BLaER1 treated with 17β-estradiol and CSF1 and Interleukin-3, amounts not matched to agents 10 nM and 100 nM (cell line): ENCODE data around the gene HSD11B1L.
"Not testable (repeated sequence)": the region's sequence is repeated elsewhere in the genome, so short reads cannot be mapped to it uniquely, and the experiment has no call there.

Experiments used
- H3K27ac ChIP-seq, 11 experiments: shearing (Covaris generic); formaldehyde crosslinking; 2 replicates each; pipeline ENCODE4 v1.8.1; 2022
- H3K27me3 ChIP-seq, 11 experiments: shearing (Covaris generic); formaldehyde crosslinking; 2 replicates each; pipeline ENCODE4 v1.8.1; 2022
- H3K36me3 ChIP-seq, 11 experiments: shearing (Covaris generic); formaldehyde crosslinking; 2 replicates each; pipeline ENCODE4 v1.8.1; 2022
- H3K4me1 ChIP-seq, 10 experiments: shearing (Covaris generic); formaldehyde crosslinking; 2 replicates each; pipeline ENCODE4 v1.8.1; 2022
- H3K4me2 ChIP-seq, 11 experiments: shearing (Covaris generic); formaldehyde crosslinking; 2 replicates each; pipeline ENCODE4 v1.8.1; 2022
- H3K4me3 ChIP-seq, 10 experiments: shearing (Covaris generic); formaldehyde crosslinking; 2 replicates each; pipeline ENCODE4 v1.8.1; 2022
- H3K9ac ChIP-seq, 11 experiments: shearing (Covaris generic); formaldehyde crosslinking; 2 replicates each; pipeline ENCODE4 v1.8.1; 2022
- H3K9me3 ChIP-seq, 11 experiments: shearing (Covaris generic); formaldehyde crosslinking; replicated peaks in 1 of 11; 2 replicates each; pipeline ENCODE4 v1.8.1; 2022
- H4K20me1 ChIP-seq, 11 experiments: shearing (Covaris generic); formaldehyde crosslinking; 2 replicates each; pipeline ENCODE4 v1.8.1; 2022
- Cebpa-rat ChIP-seq, 11 experiments: shearing (Covaris generic); IDR thresholded peaks; 2 replicates each; pipeline ENCODE4 v1.8.1; 2022

HSD11B1L gene

GRCh38 chr19:5700455-5701092 is 19.7 kb downstream of the HSD11B1L start:
- peaks cover 5 to 30% (median 26%) of the 10 kb centered on the region in 10 experiments; a peak in 18 of 20 replicates for H3K4me1 ChIP-seq
- H4K20me1 ChIP-seq: peaks cover 64 to 86% (median 80%) of the 10 kb centered on the region in 11 experiments
- no peak overlapping the region for H3K4me3 ChIP-seq
- H3K27ac ChIP-seq: no peak overlapping the region
- no peak overlapping the region; a peak in 1 of 22 replicates for H3K4me2 ChIP-seq
- peaks cover 0 to 27% (median 9%) of the 10 kb centered on the region in 11 experiments; a peak in 12 of 22 replicates for H3K9me3 ChIP-seq
- no peak overlapping the region for H3K9ac ChIP-seq
- H3K36me3 ChIP-seq: peaks cover 66 to 92% (median 84%) of the 10 kb centered on the region in 11 experiments
- no peak for TF ChIP-seq Cebpa-rat (IDR thresholded peaks at IDR 0.05)
- no peaks in the 10 kb centered on the region for H3K27me3 ChIP-seq

- H3K4me1 ChIP-seq: peaks cover 5 to 30% (median 24%) of the 10 kb centered on the region in 10 experiments; a peak in 18 of 20 replicates
- H3K27me3 ChIP-seq, H3K9ac ChIP-seq, H3K27ac ChIP-seq, H3K4me2 ChIP-seq, H3K4me3 ChIP-seq: not testable (repeated sequence)
- peaks cover 0 to 27% (median 9%) of the 10 kb centered on the region in 11 experiments; a peak in 12 of 22 replicates for H3K9me3 ChIP-seq
- peaks cover 68 to 92% (median 84%) of the 10 kb centered on the region in 11 experiments for H3K36me3 ChIP-seq
- peaks cover 53 to 86% (median 77%) of the 10 kb centered on the region in 11 experiments for H4K20me1 ChIP-seq
Observed at GRCh38 chr19:5702053-5702410, 21.2 kb downstream of the HSD11B1L start.

- Histone ChIP-seq H3K27me3 (no peaks in the 10 kb centered on the region), H4K20me1 (peaks cover 33 to 83% (median 66%) of the 10 kb centered on the region in 11 experiments; a peak in 21 of 22 replicates), H3K4me2 (no peak overlapping the region), H3K4me1 (peaks cover 2 to 19% (median 12%) of the 10 kb centered on the region in 10 experiments; a peak in 18 of 20 replicates), H3K36me3 (peaks cover 81 to 97% (median 90%) of the 10 kb centered on the region in 11 experiments), H3K9me3 (peaks cover 0 to 27% (median 9%) of the 10 kb centered on the region in 11 experiments; a peak in 12 of 22 replicates), H3K4me3 (no peak overlapping the region), H3K9ac (no peak overlapping the region), H3K27ac (no peak overlapping the region)
- TF ChIP-seq Cebpa-rat (IDR thresholded peaks at IDR 0.05): no peak
Observed at GRCh38 chr19:5703819-5704818, 23.3 kb downstream of the HSD11B1L start.

GRCh38 chr19:5705552-5705951 is 24.7 kb downstream of the HSD11B1L start:
- peaks cover 0 to 27% (median 9%) of the 10 kb centered on the region in 11 experiments; a peak in 12 of 22 replicates for H3K9me3 ChIP-seq
- peaks cover 0 to 4% (median under 1%) of the 10 kb centered on the region in 10 experiments; a peak in 5 of 20 replicates for H3K4me1 ChIP-seq
- peaks cover 80 to 97% (median 90%) of the 10 kb centered on the region in 11 experiments for H3K36me3 ChIP-seq
- peaks cover 22 to 83% (median 66%) of the 10 kb centered on the region in 11 experiments; a peak in 20 of 22 replicates for H4K20me1 ChIP-seq
- no peak overlapping the region for H3K27ac ChIP-seq
- no peaks in the 10 kb centered on the region for H3K27me3 ChIP-seq
- H3K4me3 ChIP-seq: no peak overlapping the region
- no peak overlapping the region for H3K4me2 ChIP-seq
- TF ChIP-seq Cebpa-rat (IDR thresholded peaks at IDR 0.05): no peak
- H3K9ac ChIP-seq: no peak overlapping the region

GRCh38 chr19:5706876-5707573 is 26.2 kb downstream of the HSD11B1L start:
- H3K9ac ChIP-seq: no peak overlapping the region
- no peak for TF ChIP-seq Cebpa-rat (IDR thresholded peaks at IDR 0.05)
- peaks cover 86 to 97% (median 91%) of the 10 kb centered on the region in 11 experiments for H3K36me3 ChIP-seq
- H3K9me3 ChIP-seq: peaks cover 0 to 19% (median 9%) of the 10 kb centered on the region in 11 experiments; a peak in 12 of 22 replicates
- no peak overlapping the region for H3K4me3 ChIP-seq
- H3K4me2 ChIP-seq: no peak overlapping the region
- no peak overlapping the region for H3K27ac ChIP-seq
- H3K4me1 ChIP-seq: no peaks in the 10 kb centered on the region
- no peaks in the 10 kb centered on the region for H3K27me3 ChIP-seq
- H4K20me1 ChIP-seq: peaks cover 29 to 88% (median 73%) of the 10 kb centered on the region in 11 experiments; a peak in 21 of 22 replicates

- Histone ChIP-seq H3K9me3 (peaks cover 0 to 17% (median 9%) of the 10 kb centered on the region in 11 experiments; a peak in 12 of 22 replicates), H3K9ac (no peak overlapping the region; a peak in 1 of 22 replicates), H3K4me1 (no peaks in the 10 kb centered on the region), H3K27me3 (no peaks in the 10 kb centered on the region), H4K20me1 (peaks cover 37 to 96% (median 82%) of the 10 kb centered on the region in 11 experiments; a peak in 21 of 22 replicates), H3K27ac (no peak overlapping the region), H3K36me3 (peaks cover 95 to 100% (median 98%) of the 10 kb centered on the region in 11 experiments), H3K4me3 (no peak overlapping the region), H3K4me2 (no peak overlapping the region)
- TF ChIP-seq Cebpa-rat (IDR thresholded peaks at IDR 0.05): no peak
Observed at GRCh38 chr19:5707576-5708575, 27.0 kb downstream of the HSD11B1L start.

- TF ChIP-seq Cebpa-rat (IDR thresholded peaks at IDR 0.05): no peak
Observed at GRCh38 chr19:5711025-5711424, 30.2 kb downstream of the HSD11B1L start.

More at GRCh38 chr19:5711025-5711424, 30.2 kb downstream of the HSD11B1L start:
- Histone ChIP-seq H3K4me1 (0 out of 20 replicates have a peak, but pooled peaks cover 0 to 5% (median 0%) of the 10 kb centered on the region in 10 experiments), H3K4me2 (no peak overlapping the region), H3K9me3 (no peaks in the 10 kb centered on the region), H4K20me1 (peaks cover 50 to 97% (median 83%) of the 10 kb centered on the region in 11 experiments; a peak in 21 of 22 replicates), H3K27ac (no peak overlapping the region; a peak in 1 of 22 replicates), H3K36me3 (peaks cover 85 to 99% (median 93%) of the 10 kb centered on the region in 11 experiments), H3K9ac (no peak overlapping the region), H3K27me3 (no peaks in the 10 kb centered on the region), H3K4me3 (no peak overlapping the region)
